GM19099 (cell line): Measurements from ENCODE around the gene IFT81.

Source experiments
- POLR2A ChIP-seq: IDR thresholded peaks from 3 replicates; pipeline ENCODE4 v1.6.1; 2011; ENCODE audit warnings: low read depth; ENCODE audit not compliant: insufficient read length; ENCODE audit errors: extremely low read depth

IFT81 gene

GRCh38 chr12:110243227-110243626, 119.1 kb downstream of the IFT81 start:
- TF ChIP-seq POLR2A = no peak

GRCh38 chr12:110244372-110244771, 120.2 kb downstream of the IFT81 start:
- no peak for TF ChIP-seq POLR2A

GRCh38 chr12:110244829-110245228, 120.7 kb downstream of the IFT81 start:
- TF ChIP-seq POLR2A = no peak

- TF ChIP-seq POLR2A = no peak
Observed at GRCh38 chr12:110245369-110245772, 121.2 kb downstream of the IFT81 start.

GRCh38 chr12:110246636-110247339, 122.6 kb downstream of the IFT81 start:
- no peak for TF ChIP-seq POLR2A

GRCh38 chr12:110247340-110248095, 123.4 kb downstream of the IFT81 start:
- TF ChIP-seq POLR2A = no peak

GRCh38 chr12:110248096-110248447, 123.9 kb downstream of the IFT81 start:
- TF ChIP-seq POLR2A = no peak

GRCh38 chr12:110249105-110249504, 124.9 kb downstream of the IFT81 start:
- no peak for TF ChIP-seq POLR2A

- TF ChIP-seq POLR2A = no peak
Observed at GRCh38 chr12:110249716-110250225, 125.6 kb downstream of the IFT81 start.

GRCh38 chr12:110251381-110251780, 127.2 kb downstream of the IFT81 start:
- TF ChIP-seq POLR2A = no peak

- no peak for TF ChIP-seq POLR2A
Observed at GRCh38 chr12:110252716-110253115, 128.6 kb downstream of the IFT81 start.

- TF ChIP-seq POLR2A = no peak
Observed at GRCh38 chr12:110253176-110253575, 129.0 kb downstream of the IFT81 start.

- TF ChIP-seq POLR2A = no peak
Observed at GRCh38 chr12:110254971-110255540, 130.9 kb downstream of the IFT81 start.

GRCh38 chr12:110256780-110257431, 132.7 kb downstream of the IFT81 start:
- TF ChIP-seq POLR2A = no peak

- TF ChIP-seq POLR2A = no peak
Observed at GRCh38 chr12:110258466-110258865, 134.3 kb downstream of the IFT81 start.
